GM20431 (cell line): ENCODE measurements around the gene ANKRD31.
"Not testable (repeated sequence)": the region's sequence is repeated elsewhere in the genome, so short reads cannot be mapped to it uniquely, and the experiment has no call there.

Experiments used
- in situ Hi-C: fragments of 300-500 bp; cut with MseI, MboI; formaldehyde crosslinking; loops from one replicate; pipeline ENCODE4 v1.15.0; 2020; ENCODE audit warnings: low sequenced_read_pairs; ENCODE audit not compliant: unreplicated experiment

The ANKRD31 gene

GRCh38 chr5:75239681-75240080 lies 3.0 kb upstream of the ANKRD31 start:
- in situ Hi-C loops, result loop anchor here (25.0 kb wide), 1 partner anchor 448 kb away; no protein-coding TSS in a partner anchor

DNA sequence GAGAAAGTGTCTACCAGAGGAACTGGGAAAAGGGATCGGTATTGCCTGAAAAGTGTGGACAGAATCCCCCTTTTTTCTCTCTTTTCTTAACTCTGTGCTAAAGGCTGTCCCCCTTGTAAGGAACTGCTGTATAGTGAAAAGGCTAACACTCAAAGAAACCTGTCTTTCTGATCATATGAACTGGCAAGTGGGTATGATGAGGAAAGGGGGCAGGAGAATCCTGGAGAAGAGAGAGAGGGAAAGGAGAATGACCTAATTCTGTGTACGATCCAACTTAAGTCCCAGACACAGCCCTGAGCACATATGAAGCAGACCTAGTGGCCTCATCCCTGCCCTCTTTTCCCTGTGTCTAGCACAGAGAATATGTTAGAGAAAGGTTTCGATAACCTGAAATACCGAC lies 967 bp downstream of the ANKRD31 start:
- in situ Hi-C loops, result loop anchor here (25.0 kb wide), 1 partner anchor 452 kb away; no protein-coding TSS in a partner anchor

DNA sequence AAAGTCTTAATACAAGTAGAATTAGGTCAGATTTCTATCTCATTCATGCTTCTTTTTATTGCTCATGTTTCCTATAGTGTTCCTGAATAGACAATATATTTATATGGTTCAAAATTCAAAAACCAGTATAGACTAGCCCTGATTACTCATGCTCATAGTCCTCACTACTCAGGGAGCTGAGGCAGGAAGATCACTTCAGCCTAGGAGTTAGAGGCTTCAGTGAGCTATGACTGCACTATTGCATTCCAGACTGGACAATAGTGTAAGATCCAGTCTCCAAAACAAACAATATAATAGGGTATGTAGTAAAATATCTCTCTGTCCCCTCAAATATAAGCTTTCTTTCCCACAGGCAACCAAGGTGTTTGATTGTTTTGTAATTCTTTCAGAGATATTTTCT lies 2.4 kb downstream of the ANKRD31 start:
- in situ Hi-C loops, result loop anchor here (25.0 kb wide), 1 partner anchor 453 kb away; no protein-coding TSS in a partner anchor

DNA sequence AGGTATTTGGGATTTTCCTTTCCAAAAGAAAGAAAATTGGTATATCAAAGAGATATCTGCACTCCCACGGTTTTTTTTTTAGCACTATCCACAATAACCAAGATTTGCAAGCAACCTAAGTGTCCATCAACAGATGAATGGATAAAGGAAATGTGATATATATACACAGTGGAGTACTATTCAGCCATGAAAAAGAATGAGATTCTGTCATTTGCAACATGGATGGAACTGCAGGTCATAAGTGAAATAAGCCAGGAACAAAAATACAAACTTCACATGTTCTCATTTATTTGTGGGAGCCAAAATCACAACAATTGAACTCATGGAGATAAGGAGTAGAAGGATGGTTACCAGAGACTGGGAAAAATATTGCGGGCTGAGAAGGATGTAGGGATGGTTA lies 9.8 kb downstream of the ANKRD31 start:
- in situ Hi-C loops, result loop anchor here (25.0 kb wide), 1 partner anchor 460 kb away; no protein-coding TSS in a partner anchor

DNA sequence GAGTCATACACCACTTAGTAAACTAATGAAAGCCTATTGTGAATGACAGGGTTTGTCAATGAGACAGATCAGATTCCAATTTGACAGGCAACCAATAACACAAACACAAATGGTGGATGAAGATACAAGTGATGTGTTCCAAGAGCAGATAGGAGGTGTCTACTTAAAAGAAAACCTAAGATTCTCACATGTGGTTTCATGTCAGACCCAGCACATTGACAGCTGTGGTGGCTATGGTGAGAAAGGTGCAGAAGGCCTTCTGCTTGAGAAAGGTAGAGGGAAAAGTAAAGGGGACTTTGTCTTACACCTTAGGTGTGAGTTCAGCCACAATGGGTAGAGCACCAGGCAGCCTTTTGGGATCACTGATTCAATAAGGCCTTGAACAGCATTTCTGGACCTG lies 11.2 kb downstream of the ANKRD31 start:
- in situ Hi-C loops, result loop anchor here (25.0 kb wide), 1 partner anchor 462 kb away; no protein-coding TSS in a partner anchor

DNA sequence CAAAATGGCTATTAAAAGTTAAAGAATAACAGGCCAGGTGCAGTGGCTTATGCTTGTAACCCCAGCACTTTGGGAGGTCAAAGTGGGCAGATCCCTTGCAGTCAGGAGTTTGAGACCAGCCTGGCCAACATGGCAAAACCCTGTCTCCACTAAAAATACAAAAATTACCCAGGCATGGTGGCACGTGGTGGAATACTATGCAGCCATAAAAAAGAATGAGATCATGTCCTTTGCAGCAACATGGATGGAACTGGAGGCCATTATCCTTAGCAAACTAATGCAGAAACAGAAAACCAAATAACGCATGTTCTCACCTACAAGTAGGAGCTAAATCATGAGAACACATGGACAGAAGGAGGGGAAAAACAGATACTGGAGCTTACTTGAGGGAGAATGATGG lies 15.9 kb downstream of the ANKRD31 start:
- in situ Hi-C loops, result not testable (repeated sequence)

DNA sequence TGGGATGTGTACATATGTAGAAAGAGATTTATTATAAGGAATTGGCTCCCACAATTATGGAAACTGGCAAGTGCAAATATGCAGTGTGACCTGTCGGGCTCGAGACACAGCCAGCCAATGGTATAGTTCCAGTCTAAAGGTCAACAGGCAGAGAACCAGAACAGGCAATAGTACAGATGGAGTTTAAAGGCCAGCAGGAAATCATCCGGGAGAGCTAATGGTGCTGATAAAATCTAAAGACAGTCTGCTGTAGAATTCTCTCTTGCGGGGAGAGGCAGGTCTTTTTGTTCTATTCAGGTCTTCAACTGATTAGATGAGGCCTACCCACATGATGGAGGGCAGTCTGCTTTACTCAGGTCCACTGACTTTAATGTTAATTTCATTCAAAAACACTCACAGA lies 21.8 kb downstream of the ANKRD31 start:
- in situ Hi-C loops, result no loop called here

GRCh38 chr5:75214409-75214808 lies 22.3 kb downstream of the ANKRD31 start:
- in situ Hi-C loops, result no loop called here

DNA sequence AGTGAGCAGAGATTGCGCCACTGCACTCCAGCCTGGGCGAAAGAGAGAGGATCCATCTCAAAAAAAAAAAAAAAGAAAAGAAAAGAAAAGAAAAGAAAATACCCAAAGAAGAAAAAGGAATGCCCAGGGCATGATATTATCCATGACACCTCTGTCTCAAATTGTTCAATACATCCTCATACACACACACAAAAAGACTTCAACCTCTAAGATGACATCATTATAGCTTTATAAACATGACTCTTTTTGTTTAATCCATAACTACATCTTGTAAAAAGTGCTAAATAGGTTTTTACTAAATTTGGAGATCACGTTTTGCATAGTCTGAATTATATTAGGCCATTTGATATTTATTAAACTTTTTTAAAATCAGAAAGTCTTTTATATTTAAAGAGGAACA lies 33.1 kb downstream of the ANKRD31 start:
- in situ Hi-C loops, result no loop called here

DNA sequence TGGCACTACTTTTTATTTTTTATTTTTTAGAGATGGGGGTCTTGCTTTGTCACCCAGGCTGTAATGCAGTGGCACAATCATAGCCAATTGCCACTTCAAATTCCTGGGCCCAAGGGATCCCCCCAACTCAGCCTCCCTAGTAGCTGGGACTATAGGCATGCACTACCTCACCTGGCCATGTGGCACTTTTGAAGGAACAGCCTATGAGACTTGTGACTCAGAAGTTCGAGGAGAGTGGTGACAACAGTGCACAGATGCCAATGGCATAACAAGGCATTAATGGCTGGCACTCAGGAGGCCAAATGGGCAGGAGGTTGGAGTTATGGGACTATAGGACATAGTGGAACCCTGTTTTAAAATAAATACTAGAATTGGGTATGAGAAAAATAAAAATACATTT lies 33.7 kb downstream of the ANKRD31 start:
- in situ Hi-C loops, result no loop called here

DNA sequence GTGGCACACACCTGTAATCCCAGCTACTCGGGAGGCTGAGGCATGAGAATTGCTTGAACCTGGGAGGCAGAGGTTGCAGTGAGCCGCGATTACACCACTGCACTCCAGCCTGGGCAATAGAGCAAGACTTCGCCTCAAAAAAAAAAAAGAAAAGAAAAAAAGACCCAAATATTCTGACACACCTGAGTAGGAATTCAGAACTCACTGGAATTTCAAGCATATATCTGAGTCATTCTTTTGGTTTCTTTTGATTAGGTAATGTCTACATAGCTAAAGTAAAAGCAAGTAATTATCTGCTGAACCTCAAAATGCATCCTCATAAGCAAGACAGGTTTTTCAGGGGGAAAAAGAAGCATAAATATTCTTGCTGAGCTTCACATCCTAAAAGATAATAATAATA lies 35.9 kb downstream of the ANKRD31 start:
- in situ Hi-C loops, result no loop called here

DNA sequence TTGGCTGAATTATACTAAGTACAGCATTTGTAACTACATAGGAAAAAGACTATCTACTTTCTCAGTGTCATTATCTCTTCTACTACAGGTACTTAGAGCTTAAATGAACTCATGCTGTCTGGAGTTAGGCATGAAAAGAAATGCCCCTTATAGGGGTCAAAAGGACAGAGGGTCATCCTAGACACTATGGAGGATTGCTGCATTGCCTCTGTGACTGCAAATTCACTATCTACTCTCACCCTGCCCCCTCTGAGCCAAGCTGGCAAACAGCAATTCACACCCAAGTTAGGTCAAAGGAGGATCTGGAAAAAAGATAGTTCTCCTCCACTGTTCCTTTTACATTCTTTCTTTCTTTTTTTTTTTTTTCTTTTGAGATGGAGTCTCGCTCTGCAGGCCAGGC lies 36.7 kb downstream of the ANKRD31 start:
- in situ Hi-C loops, result no loop called here

DNA sequence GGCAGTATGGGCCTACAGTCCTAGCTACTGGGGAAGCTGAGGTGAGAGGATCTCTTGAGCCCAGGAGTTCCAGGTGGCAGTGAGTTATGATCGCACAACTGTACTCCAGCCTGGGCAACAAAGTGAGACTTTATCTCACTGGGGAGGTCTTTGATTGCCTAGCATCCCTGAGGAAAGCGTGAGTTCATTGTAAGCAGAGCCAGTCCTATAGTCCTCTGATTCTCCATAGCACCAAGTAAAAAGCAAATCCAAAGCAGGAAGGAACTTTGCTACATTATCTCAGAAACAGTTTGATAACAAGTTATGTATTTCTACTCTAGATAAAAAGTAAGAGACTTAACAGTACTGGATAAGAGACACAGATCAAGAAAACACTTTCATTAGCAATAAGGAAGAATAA lies 37.6 kb downstream of the ANKRD31 start:
- in situ Hi-C loops, result no loop called here

GRCh38 chr5:75197745-75198144 lies 38.9 kb downstream of the ANKRD31 start:
- in situ Hi-C loops, result no loop called here

DNA sequence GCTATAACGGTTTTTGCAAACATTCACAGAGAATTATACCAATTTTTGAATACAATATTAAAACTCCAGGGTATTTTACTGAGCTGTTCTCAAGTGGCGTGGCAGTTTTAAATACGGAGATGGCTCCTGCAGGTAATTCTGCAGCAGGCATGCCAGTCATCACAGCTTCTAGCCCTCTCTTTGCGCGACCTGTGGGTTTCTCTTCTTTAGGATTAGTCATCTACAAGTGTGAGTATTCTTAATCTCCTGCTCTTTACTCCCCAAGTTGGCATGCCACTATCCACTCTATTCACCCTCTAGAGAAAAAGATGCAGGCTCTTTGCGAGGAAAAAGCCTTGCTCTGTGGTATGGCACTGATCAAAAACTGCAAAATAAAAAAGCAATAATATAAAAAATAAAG lies 43.9 kb downstream of the ANKRD31 start:
- in situ Hi-C loops, result no loop called here

GRCh38 chr5:75192264-75192663 lies 44.4 kb downstream of the ANKRD31 start:
- in situ Hi-C loops, result no loop called here

- in situ Hi-C loops, result no loop called here
These were observed 46.5 kb downstream of the ANKRD31 start for GRCh38 chr5:75190227-75190626.

DNA sequence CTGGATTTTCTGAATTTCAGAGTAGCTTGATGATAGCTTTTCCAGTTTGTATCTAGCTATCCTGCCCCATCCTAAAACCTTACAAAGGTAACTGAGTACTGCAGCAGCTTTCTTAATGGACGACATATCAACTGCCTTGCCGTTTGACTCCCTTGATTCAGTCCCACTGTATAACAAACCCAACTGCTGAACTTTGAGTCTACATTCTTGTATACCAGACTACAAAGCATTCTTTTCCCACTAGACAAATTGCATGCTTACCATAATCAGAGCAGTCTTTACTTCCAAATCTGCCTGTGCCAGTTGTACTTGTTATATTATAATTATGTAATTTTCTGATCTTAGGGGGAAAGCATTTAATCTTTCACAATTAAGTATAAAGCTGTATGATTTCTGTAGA lies 47.3 kb downstream of the ANKRD31 start:
- in situ Hi-C loops, result no loop called here

GRCh38 chr5:75185763-75186162 lies 50.9 kb downstream of the ANKRD31 start:
- in situ Hi-C loops, result no loop called here

DNA sequence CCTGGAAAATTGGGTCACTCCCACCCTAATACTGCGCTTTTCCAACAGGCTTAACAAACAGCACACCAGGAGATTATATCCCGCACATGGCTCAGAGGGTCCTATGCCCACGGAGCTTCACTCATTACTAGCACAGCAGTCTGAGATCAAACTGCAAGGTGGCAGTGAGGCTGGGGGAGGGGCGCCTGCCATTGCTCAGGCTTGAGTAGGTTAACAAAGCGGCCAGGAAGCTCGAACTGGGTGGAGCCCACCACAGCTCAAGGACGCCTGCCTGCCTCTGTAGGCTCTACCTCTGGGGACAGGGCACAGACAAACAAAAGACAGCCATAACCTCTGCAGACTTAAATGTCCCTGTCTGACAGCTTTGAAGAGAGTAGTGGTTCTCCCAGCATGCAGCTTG lies 60.7 kb downstream of the ANKRD31 start:
- in situ Hi-C loops, result not testable (repeated sequence)

DNA sequence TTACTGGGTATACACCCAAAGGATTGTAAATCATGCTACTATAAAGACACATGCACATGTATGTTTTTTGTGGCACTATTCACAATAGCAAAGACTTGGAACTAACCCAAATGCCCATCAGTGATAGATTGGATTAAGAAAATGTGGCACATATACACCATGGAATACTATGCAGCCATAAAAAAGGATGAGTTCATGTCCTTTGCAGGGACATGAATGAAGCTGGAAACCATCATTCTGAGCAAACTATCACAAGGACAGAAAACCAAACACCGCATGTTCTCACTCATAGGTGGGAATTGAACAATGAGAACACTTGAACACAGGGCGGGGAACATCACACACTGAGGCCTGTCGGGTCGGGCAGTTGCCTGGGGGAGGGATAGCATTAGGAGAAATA lies 61.8 kb downstream of the ANKRD31 start:
- in situ Hi-C loops, result not testable (repeated sequence)

DNA sequence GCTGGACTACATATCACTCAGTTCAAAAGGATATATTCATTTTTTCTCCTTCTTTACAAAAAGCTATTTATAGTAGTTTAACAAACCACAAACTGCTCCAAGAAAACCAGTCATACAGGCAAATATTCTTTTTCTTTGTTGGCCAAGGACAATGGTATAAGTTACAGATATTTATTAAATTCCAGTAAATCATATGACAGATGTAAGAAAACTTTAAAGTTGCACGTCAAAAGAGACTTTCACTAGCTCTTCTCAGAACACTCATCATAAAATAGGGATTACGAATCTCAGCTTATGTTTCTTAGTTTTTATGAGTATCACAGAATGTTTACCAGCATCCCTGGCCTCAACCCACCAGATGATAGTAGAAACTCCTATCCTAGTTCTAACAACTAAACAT lies 67.2 kb downstream of the ANKRD31 start:
- in situ Hi-C loops, result no loop called here
